D341Med (cell line): ENCODE data around the gene SLCO3A1.
"Not testable (repeated sequence)": the region's sequence is repeated elsewhere in the genome, so short reads cannot be mapped to it uniquely, and the experiment has no call there.

Experiments used
- DNase-seq: peaks from one replicate; pipeline ENCODE4 v3.0.0; 2012; ENCODE audit warnings: low spot score

SLCO3A1 gene

GRCh38 chr15:91940496-91941381 lies 87.2 kb downstream of the SLCO3A1 start:
- no peak for DNase-seq

DNA sequence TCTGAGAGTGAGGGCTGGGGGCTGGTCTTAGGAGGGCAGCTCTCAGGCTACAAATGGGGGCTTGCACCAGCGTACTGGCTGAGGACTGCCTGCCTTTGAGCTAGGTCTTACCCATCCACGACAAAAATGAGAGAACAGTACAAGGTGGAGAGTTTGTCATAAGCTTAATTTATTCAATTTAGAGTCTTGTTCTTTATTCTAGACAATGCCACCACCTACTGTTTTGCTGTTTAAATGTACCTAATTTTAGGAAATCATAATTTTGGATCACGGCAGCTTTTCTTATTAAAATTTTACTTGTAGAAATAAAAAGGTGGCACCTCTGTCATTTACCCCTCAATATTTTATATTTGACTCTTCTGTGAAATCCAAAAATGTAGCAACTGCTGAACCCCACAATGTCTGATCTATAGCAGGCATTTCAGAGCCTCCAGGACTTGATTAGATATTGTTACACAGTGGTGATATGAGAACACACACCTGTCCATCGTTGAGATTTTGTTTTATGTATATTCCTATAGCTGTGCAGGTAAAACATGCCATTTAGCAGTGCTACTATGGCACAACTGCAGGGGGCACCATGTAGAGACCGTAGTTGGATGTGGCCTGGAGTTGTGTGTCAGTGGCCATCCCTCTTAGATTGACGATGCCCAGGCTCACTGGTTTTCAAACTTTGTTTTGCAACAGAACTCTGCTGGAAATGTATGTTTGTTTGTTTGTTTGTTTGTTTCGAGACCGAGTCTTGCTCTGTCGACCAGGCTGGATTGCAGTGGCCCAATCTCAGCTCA lies 88.6 kb downstream of the SLCO3A1 start:
- DNase-seq, result no peak

- no peak for DNase-seq
Observed at GRCh38 chr15:91942720-91943394, 89.3 kb downstream of the SLCO3A1 start.

- no peak for DNase-seq
Observed at GRCh38 chr15:91944331-91944730, 90.8 kb downstream of the SLCO3A1 start.

- no peak for DNase-seq
Observed at GRCh38 chr15:91945385-91945784, 91.9 kb downstream of the SLCO3A1 start.

GRCh38 chr15:91946075-91946474 lies 92.6 kb downstream of the SLCO3A1 start:
- DNase-seq, result no peak

GRCh38 chr15:91946581-91947292 lies 93.2 kb downstream of the SLCO3A1 start:
- DNase-seq, result no peak

DNA sequence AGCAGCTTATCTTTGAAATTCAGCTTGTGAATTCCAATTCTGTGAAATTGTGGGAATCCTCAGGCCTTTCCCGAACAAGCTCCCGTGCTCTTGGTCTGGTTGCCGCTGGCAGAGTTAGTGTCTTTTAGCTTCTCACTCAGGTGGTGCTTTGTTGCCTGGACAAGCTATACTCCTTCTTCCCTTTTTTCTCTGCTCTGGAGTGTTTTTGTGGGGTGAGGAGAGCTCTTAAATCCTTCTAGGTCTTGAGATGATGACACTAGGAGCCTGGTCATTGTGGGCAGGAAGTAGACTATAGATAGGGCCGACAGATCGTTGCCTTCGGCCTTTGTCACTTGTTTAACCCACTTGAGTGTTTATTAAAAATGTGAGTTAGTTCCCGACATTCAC lies 93.8 kb downstream of the SLCO3A1 start:
- DNase-seq, result no peak

GRCh38 chr15:91947683-91948608 lies 94.4 kb downstream of the SLCO3A1 start:
- no peak for DNase-seq

GRCh38 chr15:91949361-91949760 lies 95.9 kb downstream of the SLCO3A1 start:
- DNase-seq, result no peak

DNA sequence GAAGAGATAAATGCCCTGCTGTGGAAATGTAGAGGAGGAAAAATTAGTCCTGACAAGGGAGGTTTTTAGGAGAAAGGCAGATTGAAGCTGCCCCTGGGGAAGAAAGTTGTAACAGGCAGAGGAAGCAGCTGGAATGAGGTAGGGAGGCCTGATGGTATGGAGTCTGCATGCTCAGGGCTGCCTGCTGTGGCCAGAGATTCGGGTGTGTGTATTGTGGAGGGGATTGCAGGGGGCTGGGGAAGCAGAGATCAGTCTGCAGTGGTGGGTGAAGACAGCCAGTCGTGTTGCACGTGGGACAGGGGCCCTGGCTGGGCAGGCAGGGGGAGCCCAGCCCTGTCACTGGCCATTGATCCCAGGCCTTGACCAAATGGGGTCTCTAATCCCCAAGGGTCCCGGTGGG lies 96.5 kb downstream of the SLCO3A1 start:
- no peak for DNase-seq

DNA sequence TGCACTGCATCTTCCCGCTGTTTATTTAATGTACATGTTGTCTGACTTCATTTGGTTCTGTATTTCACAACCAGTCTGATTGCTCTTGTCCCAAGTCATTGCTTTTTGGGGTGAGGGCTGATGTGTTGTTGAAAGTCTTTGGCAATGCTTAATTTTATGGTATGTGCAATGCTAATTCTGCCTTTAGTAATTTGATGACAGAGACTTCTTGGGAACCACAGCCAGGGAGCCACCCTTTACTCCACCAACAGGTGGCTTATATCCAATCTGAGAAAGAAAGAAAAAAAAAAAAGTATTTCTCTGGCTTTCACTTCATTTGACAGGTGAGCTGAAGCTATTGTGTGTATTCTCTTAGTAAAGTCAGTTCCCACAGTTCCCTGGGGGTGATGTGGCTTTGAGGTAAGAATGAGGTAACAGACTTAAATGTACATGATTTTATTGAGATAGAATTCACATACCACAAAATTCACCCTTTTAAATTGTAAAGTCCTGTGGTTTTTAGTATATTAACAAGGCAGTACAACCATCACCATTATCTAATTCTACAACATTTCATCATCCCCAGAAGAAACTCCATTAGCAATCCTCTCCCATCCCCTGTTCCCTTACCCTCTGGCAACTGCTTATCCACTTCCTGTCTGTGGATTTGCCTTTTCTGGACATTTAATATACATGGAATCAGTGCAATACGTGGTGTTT lies 97.3 kb downstream of the SLCO3A1 start:
- DNase-seq, result no peak

GRCh38 chr15:91952216-91952615 lies 98.7 kb downstream of the SLCO3A1 start:
- no peak for DNase-seq

GRCh38 chr15:91953432-91953831 lies 99.9 kb downstream of the SLCO3A1 start:
- no peak for DNase-seq

- no peak for DNase-seq
Observed at GRCh38 chr15:91954292-91954691, 100.8 kb downstream of the SLCO3A1 start.

- DNase-seq, result no peak
Observed at GRCh38 chr15:91956026-91956723, 102.7 kb downstream of the SLCO3A1 start.

- DNase-seq, result no peak
Observed at GRCh38 chr15:91961357-91961756, 107.8 kb downstream of the SLCO3A1 start.

DNA sequence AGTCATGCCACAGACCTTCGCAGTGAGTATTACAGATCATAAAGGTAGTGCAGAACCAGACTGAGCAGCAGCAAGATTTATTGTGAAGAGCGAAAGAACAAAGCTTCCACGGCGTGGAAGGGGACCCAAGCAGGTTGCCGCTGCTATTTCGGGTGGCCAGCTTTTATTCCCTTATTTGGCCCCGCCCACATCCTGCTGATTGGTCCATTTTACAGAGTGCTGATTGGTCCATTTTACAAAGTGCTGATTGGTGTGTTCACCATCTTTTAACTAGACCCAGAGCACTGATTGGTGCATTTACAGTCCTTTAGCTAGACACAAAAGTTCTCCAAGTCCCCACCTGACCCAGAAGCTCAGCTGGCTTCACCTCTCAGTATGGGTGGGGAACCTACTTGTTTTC lies 110.2 kb downstream of the SLCO3A1 start:
- not testable (repeated sequence) for DNase-seq

- no peak for DNase-seq
Observed at GRCh38 chr15:91965501-91966193, 112.1 kb downstream of the SLCO3A1 start.
